ENCODE data around the gene LY6G6F. TPM values are rescaled to one million over a fixed set of nuclear protein-coding genes. Genes with fewer than 3 reads are reported as not detected.
A peak's percentile ranks its signal among the peaks of the same experiment; 100 is the strongest.

Gene LY6G6F
- total and polyA plus RNA-seq, 8 donors: 0.53 to 1.8 (median 1.3) TPM; not detected in 1

DNA sequence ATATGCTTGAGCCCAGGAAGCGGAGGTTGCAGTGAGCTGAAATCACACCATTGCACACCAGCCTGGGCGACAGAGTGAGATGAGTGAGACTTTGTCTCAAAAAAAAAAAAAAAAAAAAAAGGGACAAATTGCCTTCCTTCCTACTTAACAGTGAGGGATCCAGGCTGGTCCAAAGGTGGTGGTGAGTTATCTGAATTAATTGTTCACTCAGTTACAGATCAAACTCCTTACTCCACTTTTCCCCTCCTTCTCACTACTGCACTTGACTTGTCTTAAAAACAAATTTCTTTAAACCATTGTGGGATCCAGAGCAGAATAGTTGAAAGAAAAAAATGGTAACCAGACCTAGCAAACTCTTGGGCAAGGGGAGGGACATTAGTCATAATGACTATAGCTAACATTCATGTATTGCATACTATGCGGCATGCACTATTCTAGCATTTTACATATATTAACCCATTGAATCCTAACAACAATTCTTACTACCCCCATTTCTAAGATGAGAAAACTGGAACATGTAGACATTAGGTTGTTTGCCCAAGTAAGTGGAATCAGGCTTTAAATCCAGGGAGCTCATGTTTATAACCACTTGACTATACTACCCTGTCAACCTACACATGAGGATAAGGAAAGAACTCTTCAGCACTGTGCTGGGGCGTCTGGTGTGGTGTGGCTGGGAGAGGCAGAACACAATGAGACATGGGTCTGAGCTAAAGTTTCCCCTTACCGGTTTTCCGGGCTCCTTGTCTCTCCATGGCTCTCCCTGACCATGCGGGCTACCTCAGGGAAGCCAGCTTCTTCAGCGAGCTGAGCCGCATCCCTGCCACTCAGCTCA, 43.3 kb upstream of the LY6G6F start:
- intact Hi-C loops (cut with DNase I): no loop called here
- peaks cover 0 to 38% of the 10 kb centered on the region in 2 donors for H3K36me3 ChIP-seq
- peak overlapping the region; percentile 93 to 94 for H3K27ac ChIP-seq
- TF ChIP-seq, protein P1, sequence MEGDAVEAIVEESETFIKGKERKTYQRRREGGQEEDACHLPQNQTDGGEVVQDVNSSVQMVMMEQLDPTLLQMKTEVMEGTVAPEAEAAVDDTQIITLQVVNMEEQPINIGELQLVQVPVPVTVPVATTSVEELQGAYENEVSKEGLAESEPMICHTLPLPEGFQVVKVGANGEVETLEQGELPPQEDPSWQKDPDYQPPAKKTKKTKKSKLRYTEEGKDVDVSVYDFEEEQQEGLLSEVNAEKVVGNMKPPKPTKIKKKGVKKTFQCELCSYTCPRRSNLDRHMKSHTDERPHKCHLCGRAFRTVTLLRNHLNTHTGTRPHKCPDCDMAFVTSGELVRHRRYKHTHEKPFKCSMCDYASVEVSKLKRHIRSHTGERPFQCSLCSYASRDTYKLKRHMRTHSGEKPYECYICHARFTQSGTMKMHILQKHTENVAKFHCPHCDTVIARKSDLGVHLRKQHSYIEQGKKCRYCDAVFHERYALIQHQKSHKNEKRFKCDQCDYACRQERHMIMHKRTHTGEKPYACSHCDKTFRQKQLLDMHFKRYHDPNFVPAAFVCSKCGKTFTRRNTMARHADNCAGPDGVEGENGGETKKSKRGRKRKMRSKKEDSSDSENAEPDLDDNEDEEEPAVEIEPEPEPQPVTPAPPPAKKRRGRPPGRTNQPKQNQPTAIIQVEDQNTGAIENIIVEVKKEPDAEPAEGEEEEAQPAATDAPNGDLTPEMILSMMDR (IDR thresholded peaks at IDR 0.05): no peak
- no peaks in the 10 kb centered on the region for H3K9me3 ChIP-seq
- H3K4me3 ChIP-seq: peak overlapping the region; percentile 57 to 66
- H3K4me1 ChIP-seq: peaks cover 31 to 72% of the 10 kb centered on the region in 2 donors
- ATAC-seq (no peak), DNase-seq (no peak)
- no peaks in the 10 kb centered on the region for H3K27me3 ChIP-seq

- TF ChIP-seq, protein P1 (IDR thresholded peaks at IDR 0.05): no peak
- peak in 1 of 4 donors; percentile 66 for DNase-seq
- ATAC-seq: no peak
- no peaks in the 10 kb centered on the region for H3K27me3 ChIP-seq
- intact Hi-C loops (cut with DNase I): no loop called here
- H3K9me3 ChIP-seq: no peaks in the 10 kb centered on the region
- peak overlapping the region; percentile 57 to 66 for H3K4me3 ChIP-seq
- peak overlapping the region; percentile 93 to 94 for H3K27ac ChIP-seq
- H3K4me1 ChIP-seq: peaks cover 23 to 67% of the 10 kb centered on the region in 2 donors
- H3K36me3 ChIP-seq: peaks cover 0 to 47% of the 10 kb centered on the region in 2 donors
Observed at GRCh38 chr6:31663961-31664789, 42.5 kb upstream of the LY6G6F start.

DNA sequence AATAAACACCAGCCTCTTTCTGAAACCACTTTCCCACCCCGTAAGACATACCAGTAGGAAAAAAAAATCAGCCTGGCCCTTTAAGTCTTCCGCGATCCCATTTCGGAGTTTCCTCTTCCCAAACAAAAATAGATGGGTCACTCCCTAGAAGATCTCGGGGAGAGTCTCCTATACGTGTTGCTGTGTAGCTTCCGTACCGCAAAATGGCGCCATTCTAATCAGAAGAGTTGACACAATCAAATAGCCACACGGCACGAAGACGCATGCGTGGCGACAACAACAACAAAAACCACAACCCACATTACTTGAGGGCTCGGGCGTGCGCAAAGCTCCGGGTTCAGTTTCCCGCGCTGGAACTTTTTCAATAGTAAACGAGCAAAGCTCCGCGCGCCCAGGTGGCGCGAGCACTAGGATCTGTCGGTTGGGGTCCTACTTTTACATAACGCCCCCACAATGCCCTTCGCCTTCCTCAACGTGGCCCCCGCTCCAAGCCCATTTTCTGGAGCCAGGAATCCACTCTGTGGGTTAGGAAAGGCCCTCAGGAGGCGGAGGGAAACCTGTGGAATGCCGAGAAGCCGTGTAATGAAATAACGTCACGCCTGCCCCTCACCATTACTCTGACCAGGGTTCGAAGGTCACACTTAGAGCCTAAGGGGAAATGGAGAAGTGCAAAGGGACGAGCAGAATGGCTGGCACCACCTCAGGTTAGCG, 41.7 kb upstream of the LY6G6F start, which contains the start of gene GPANK1:
TSS of gene GPANK1 (minus strand) at position 208 of the 711 bp plus-strand sequence. CDS start 519 bp downstream, outside the sequence.
- ATAC-seq (peak; percentile 73), DNase-seq (peak; percentile 90 to 96 (median 94))
- intact Hi-C loops (cut with DNase I): no loop called here
- H3K9me3 ChIP-seq: no peaks in the 10 kb centered on the region
- peaks cover 19 to 60% of the 10 kb centered on the region in 2 donors for H3K4me1 ChIP-seq
- H3K27ac ChIP-seq: peak within 1 kb of the TSS; percentile 93 to 94
- H3K36me3 ChIP-seq: peaks cover 0 to 54% of the 10 kb centered on the region in 2 donors
- no peaks in the 10 kb centered on the region for H3K27me3 ChIP-seq
- TF ChIP-seq, protein P1 (IDR thresholded peaks at IDR 0.05): no peak
- H3K4me3 ChIP-seq: peak within 1 kb of the TSS; percentile 57 to 66

- TF ChIP-seq, protein P1 (IDR thresholded peaks at IDR 0.05): peak in 1 of 2 donors; percentile 26
- intact Hi-C loops (cut with DNase I): no loop called here
- Histone ChIP-seq H3K9me3 (no peaks in the 10 kb centered on the region), H3K4me3 (peak within 1 kb of the TSS; percentile 57 to 66), H3K27me3 (no peaks in the 10 kb centered on the region), H3K27ac (peak within 1 kb of the TSS; percentile 93 to 94), H3K36me3 (peaks cover 0 to 62% of the 10 kb centered on the region in 2 donors), H3K4me1 (peaks cover 19 to 58% of the 10 kb centered on the region in 2 donors)
- peak; percentile 97 to 99 (median 98) for DNase-seq
- peak; percentile 93 for ATAC-seq
Observed at GRCh38 chr6:31665501-31666336, 40.9 kb upstream of the LY6G6F start, which contains the start of gene CSNK2B. CSNK2B (plus strand) TSS chr6:31666080; CDS start chr6:31666832, 752 bp downstream.
